HG03460 (cell line): ENCODE results near the gene DNMBP.
A peak's percentile ranks its signal among the peaks of the same experiment; 100 is the strongest.
"Not testable (repeated sequence)": the region's sequence is repeated elsewhere in the genome, so short reads cannot be mapped to it uniquely, and the experiment has no call there.

Source experiments
- ATAC-seq: cut with Tn5 transposase; IDR thresholded peaks from one replicate; pipeline ENCODE4 v1.9.1; 2021; ENCODE audit not compliant: unreplicated experiment

DNMBP gene

GRCh38 chr10:99869581-99870122, 140.1 kb downstream of the DNMBP start:
- no peak for ATAC-seq

GRCh38 chr10:99867250-99867649, 142.5 kb downstream of the DNMBP start:
- not testable (repeated sequence) for ATAC-seq

GRCh38 chr10:99863535-99864240, 146.1 kb downstream of the DNMBP start:
- not testable (repeated sequence) for ATAC-seq

GRCh38 chr10:99860466-99860865, 149.3 kb downstream of the DNMBP start:
- no peak for ATAC-seq

- ATAC-seq, result no peak
Measured at GRCh38 chr10:99859585-99859984, 150.2 kb downstream of the DNMBP start.

- no peak for ATAC-seq
Measured at GRCh38 chr10:99858849-99859248, 150.9 kb downstream of the DNMBP start.

GRCh38 chr10:99855479-99856071, 154.2 kb downstream of the DNMBP start:
- ATAC-seq, result no peak

GRCh38 chr10:99854860-99855259, 154.9 kb downstream of the DNMBP start:
- no peak for ATAC-seq

GRCh38 chr10:99853655-99854054, 156.1 kb downstream of the DNMBP start:
- no peak for ATAC-seq

- ATAC-seq, result no peak
Measured at GRCh38 chr10:99852481-99853213, 157.1 kb downstream of the DNMBP start.

GRCh38 chr10:99851825-99852224, 157.9 kb downstream of the DNMBP start:
- no peak for ATAC-seq

GRCh38 chr10:99850767-99851340, 158.9 kb downstream of the DNMBP start:
- ATAC-seq, result no peak

- ATAC-seq, result no peak
Measured at GRCh38 chr10:99850021-99850766, 159.6 kb downstream of the DNMBP start.

GRCh38 chr10:99849536-99849935, 160.2 kb downstream of the DNMBP start:
- ATAC-seq, result no peak

- no peak for ATAC-seq
Measured at GRCh38 chr10:99849057-99849456, 160.7 kb downstream of the DNMBP start.

GRCh38 chr10:99845837-99846382, 163.8 kb downstream of the DNMBP start:
- peak; percentile 59 for ATAC-seq

- ATAC-seq, result no peak
Measured at GRCh38 chr10:99844433-99844955, 165.3 kb downstream of the DNMBP start.

- no peak for ATAC-seq
Measured at GRCh38 chr10:99843310-99843709, 166.4 kb downstream of the DNMBP start.

- ATAC-seq, result no peak
Measured at GRCh38 chr10:99841746-99842145, 168.0 kb downstream of the DNMBP start.

GRCh38 chr10:99840859-99841258, 168.9 kb downstream of the DNMBP start:
- ATAC-seq, result not testable (repeated sequence)
